ENCODE results near the gene VEGFB. TPM values are rescaled to one million over a fixed set of nuclear protein-coding genes. Genes with fewer than 3 reads are reported as not detected.

VEGFB gene, protein sequence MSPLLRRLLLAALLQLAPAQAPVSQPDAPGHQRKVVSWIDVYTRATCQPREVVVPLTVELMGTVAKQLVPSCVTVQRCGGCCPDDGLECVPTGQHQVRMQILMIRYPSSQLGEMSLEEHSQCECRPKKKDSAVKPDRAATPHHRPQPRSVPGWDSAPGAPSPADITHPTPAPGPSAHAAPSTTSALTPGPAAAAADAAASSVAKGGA
- 90.2 TPM for polyA plus RNA-seq (2013, experiment 1 of 2; ENCODE audit: insufficient read length)
- polyA plus RNA-seq (2013, experiment 2 of 2; ENCODE audit: insufficient read length) = 104 TPM

DNA sequence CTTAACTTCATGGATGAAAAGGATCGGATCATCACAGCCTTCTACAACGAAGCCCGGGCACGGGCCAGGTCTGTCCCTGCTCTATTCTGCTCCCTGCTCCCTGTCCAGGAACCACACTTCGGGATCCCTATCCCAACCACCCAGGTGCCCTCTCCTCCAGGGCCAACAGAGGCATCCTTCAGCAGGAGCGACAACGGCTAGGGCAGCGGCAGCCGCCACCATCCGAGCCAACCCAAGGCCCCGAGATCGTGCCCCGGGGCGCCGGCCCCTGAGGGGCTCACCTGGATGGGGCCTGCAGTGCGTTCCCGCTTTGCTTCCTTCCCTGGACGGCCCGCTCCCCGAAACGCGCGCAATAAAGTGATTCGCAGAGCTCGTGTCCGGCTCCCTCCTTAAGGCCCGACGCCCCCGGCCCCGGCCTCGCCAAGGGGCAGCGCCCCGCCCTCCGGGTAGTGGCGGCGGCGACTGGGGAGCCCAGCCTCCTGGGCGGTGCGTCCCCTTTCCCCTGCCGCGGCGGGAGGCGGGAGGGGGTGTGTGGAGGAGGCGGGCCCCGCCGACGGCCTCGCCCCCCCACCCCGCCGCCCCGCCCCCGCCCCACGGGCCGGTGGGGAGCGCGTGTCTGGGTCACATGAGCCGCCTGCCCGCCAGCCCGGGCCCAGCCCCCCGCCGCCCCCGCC is at the start of gene VEGFB:
Gene VEGFB (plus strand): TSS at position 672 of the 674 bp plus-strand sequence. CDS start 250 bp downstream, outside the sequence.
- peak; percentile 67 for DNase-seq

DNA sequence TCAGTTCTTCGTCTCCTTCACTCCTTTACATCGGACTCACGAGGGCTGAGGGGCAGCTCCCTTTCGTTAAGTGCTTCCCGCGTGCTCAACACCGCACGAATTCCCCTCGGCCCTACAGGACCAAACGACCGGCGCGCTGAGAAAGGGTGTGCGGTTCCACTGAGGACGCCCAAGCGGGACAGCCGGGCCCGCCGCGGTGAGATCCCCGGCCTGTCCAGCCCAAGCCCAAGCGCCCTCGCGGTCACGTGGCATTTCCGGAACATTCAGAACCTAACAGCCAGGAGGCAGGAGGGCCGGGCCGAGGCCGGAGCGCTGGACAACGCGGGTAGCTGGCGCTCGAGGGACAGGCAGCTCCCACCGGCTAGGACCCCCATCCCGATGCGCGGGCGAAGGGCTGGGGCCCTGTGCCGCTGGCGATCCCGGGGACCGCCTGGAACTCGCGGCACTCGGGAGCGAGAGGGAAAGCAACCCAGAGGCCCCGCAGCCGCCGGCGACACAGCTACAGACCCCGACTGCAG is 49.1 kb upstream of the VEGFB start:
- peak; percentile 83 for DNase-seq

DNA sequence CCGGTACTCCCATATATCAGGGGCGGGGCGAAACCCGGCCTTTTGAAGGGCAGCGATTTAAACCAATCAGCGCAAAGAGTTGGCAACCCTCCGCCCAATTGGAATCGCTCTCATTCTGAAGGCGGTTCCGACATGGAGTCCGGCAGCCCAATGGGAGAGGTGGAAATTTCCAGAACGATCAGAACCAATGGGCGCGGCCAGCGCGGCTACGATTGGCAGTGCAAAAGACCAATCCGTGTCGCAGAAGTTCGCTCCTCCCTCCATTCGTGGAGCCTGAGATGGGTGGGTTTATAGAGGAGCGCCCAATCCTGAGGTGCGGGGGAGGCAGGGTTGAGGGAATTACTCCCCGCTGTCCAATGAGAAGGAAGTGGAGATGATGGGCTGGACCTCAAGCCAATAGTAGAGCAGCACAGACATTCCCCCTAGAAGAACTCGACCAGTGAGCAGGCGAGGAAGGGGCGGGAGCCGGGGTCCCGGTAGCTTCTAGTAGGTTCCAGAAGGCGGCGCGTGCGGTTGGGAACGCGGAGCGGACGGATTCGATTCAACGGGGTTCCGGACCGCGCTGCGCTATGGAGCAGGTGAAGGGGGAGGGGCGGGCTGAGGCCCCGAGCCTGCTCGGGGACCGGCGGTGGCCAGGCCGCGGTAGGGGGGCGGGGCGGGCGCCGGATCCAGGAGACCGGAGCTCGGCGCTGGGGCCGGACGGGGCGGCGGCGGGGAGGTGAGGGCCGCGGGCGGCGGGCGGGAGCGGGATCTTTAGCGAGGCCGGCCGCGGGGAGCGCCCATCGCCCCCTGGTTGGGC is 48.5 kb upstream of the VEGFB start, which contains the start of gene STIP1:
Gene STIP1 (plus strand): TSS at position 479 of the 799 bp plus-strand sequence. CDS start 91 bp downstream, at position 570.
- peak; percentile 100 for DNase-seq

DNA sequence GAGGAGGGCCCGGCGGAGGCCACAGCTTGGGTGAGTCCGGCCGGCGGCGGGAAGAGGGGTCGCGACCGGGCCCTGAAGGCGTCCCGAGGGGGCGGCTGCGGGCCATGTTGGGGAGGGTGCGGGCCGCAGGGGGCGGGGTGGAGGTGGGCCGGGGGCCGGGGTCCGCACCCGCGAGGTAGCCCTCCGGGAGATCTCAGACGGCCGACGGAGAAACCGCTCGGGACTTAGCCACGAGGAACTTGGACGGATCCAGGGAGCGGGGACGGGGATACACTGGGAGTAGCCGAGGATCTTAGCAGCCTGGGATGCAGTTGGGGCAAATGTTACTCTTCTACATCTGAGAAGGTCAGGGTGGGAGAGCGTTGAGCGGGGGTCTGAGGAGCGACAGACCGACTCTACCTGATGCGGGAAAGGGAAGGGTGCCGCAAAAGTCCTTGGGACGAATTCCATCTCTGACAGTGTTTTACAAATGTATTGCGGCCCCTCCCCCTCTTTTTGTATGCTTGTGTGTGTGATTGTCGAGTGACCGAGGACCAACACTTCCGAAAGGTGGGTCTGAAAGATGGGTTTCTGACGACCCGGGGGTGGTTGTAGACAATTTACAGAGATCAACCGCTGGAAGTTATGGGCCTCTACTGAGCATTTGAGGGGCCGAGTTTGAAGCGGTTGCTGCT is 47.8 kb upstream of the VEGFB start:
- DNase-seq = peak; percentile 28

DNA sequence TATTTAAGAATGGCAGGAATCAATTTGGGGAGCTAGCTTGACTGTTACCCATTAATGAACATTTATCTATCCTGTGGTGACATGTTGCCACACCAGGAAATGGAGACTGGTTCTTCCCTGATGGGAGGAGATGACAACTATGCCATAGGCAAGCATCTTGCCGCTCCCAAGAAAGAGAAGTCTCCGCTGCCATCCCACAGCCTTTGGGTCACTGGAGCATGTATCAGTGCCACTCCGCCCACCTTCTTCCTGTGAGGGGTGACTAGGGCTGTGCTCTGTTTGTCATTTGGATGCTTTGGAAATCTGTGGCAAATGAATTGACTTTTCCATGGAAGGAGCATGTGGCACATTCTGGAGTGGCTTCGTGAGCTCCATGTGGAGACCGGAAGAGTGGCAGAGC is 42.0 kb upstream of the VEGFB start:
- DNase-seq = no peak

DNA sequence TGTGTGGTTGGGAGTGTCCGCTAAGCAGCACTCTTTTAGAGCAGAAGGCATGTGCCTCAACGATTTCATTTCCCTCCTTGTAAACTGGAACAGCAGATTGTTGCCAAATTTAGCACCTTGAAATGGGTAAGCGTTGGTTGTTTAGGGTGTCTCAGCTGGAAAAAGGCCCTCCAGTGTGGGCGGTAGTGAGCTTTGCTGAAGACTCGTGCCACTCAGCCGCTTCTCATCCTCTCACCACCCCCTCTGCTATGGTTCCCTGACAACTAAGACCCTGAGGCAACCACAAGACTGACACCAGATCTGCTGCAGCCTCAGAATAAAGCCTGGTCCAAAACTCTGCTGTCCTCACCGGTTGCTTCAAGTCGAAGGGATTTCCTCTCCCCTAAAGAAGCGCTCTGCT is 37.8 kb upstream of the VEGFB start:
- no peak for DNase-seq

DNA sequence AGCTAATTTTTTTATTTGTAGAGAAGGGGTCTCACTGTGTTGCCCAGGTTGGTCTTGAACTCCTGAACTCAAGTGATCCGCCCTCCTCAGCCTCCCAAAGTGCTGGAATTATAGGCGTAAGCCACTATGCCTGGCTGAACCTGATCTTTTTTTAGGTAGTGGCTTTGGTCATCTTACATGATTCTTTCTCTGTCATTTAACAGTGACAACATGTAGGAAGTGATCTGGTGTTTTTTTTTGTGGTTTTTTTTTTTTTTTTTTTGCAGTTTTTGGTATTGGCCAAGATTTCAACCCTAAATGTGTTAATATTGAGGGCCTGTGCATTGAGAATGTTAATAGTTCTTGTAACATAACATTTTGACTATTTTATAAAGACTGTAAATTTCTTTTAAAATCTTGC is 35.9 kb upstream of the VEGFB start:
- no peak for DNase-seq

DNA sequence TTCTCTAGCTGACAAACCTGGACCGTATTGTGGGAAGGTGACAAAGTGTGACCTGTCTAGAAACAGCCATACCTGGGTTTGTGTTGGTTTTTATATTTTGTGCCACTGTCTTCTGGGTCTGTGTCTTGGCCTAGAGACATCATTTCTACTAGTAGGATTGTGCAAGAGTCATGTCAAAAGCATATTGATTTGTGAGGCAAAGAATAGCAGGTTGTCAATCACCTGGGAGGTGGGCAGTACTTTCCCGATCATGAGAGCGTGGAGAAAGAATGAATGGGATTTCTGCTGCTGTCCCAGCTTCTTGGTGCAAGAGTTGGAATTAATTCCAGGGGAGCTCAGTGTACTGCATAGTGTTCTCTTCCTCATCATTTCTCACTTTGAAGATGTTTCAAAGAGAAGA is 32.8 kb upstream of the VEGFB start:
- DNase-seq = no peak

DNA sequence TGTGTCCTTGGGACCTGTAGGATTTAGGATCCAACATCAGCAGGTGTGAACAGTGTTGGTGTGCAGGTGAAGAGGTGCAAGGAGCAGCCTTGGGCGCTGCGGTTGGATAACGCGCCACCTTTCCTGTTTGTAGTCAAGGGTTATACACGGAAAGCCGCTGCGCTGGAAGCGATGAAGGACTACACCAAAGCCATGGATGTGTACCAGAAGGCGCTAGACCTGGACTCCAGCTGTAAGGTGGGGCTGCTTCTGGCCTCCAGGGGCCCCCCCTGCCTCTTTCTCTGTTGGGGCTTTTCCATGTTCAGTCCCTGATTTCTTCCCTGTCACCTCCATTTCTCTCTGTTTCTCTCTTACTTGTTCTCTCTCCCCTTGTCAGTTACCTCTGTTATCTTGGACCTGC is 31.4 kb upstream of the VEGFB start:
- no peak for DNase-seq

DNA sequence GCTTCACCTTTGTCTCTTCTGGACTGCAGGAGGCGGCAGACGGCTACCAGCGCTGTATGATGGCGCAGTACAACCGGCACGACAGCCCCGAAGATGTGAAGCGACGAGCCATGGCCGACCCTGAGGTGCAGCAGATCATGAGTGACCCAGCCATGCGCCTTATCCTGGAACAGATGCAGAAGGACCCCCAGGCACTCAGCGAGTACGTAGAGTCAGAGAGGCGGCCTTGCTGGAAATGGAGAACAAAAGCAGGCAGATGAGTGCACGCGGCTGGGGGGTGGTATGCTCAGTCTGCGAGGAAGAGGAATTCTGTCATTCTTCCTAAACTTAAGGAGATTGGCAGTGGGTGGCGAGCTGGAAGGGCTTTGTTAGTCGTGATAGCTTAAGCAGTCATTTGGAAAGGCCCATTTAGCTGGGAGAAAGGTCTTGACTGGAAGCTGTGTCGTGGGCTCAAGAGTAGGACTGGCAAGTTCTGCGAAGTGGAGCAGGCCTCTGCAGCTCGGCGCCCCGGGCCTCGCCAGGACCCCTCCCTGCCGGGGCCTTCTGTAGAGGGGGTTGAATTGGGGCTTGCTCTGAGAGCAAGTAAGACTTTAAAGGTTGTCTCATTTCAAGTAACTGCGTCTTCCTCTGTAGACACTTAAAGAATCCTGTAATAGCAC is 30.8 kb upstream of the VEGFB start:
- no peak for DNase-seq

DNA sequence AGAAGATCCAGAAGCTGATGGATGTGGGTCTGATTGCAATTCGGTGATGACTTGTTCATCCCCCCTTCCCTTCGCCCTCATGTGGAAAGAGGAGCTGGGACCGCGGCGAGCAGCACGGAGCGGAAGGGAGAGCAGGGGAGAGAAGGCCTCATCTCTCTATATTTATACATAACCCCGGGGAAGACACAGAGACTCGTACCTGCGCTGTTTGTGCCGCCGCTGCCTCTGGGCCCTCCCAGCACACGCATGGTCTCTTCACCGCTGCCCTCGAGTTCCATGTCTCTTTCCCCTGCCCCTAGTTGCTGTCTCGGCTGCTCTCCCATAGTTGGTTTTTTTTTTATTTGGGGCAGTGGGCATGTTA is 30.3 kb upstream of the VEGFB start:
- DNase-seq = no peak

DNA sequence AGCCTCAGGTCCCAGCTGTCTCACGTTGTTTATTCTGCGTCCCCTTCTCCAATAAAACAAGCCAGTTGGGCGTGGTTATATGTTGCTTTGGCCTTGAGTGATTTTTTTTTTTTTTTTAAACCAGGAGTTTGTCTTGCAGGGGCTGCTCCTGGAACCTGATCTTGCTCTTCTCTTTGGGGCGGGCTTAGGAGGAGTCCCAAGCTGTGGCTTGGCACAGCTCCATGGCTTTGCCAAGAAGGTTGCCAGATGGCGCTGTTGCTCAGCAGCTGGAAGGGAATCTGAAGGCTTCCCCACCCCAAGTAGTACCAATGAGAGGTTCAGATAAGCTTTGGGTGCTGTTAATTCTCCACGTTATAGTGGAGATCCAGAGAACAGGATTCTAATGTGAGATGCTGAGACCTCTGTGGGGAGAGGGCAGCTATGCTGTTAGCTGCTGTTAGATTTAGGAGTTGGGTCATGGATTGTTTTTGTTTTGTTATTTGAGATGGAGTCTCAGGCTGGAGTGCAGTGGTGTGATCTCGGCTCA is 29.9 kb upstream of the VEGFB start:
- peak; percentile 91 for DNase-seq

DNA sequence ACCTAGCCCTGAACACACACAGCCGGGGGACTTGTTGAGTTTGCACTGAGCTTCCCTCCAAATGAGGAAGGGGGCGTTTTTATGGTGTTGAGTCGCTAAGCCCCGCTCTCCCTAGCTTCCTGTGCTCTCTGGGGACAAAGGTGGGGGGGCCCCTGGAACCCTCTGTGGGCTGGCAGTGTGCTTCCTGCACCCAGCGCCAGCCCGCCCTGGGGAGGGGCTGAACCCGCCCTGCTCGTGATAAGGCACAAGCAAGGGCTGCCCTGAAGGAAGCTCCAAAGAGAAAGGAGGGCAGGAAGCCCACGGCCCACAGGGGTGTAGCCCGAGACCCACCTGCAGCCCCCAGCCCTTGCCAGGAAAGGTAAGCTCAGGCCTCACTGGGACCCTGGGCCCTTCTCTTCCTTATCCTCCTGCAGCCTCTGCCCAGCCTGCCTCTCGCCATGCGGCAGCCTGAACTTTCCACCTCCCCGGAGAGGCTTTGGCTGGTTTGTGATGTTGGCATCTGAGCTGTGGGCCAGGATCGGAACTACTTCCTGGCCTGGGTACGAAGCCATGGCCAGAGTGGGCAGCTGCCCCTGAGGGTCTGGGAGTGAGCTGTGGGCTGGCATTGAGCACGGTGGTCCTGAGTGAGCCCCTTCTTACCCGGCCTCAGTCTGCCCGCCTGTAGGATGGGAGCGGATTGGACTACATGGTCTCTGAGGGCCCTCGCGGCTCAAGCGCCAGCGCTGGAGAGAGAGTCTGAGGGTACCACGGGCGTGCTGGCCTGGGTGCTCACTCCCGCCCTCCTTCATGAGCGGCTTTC is 27.7 kb upstream of the VEGFB start, which contains the start of gene FERMT3:
Gene FERMT3 (plus strand): TSS at position 265 of the 799 bp plus-strand sequence. CDS start 644 bp downstream, outside the sequence.
- no peak for DNase-seq

DNA sequence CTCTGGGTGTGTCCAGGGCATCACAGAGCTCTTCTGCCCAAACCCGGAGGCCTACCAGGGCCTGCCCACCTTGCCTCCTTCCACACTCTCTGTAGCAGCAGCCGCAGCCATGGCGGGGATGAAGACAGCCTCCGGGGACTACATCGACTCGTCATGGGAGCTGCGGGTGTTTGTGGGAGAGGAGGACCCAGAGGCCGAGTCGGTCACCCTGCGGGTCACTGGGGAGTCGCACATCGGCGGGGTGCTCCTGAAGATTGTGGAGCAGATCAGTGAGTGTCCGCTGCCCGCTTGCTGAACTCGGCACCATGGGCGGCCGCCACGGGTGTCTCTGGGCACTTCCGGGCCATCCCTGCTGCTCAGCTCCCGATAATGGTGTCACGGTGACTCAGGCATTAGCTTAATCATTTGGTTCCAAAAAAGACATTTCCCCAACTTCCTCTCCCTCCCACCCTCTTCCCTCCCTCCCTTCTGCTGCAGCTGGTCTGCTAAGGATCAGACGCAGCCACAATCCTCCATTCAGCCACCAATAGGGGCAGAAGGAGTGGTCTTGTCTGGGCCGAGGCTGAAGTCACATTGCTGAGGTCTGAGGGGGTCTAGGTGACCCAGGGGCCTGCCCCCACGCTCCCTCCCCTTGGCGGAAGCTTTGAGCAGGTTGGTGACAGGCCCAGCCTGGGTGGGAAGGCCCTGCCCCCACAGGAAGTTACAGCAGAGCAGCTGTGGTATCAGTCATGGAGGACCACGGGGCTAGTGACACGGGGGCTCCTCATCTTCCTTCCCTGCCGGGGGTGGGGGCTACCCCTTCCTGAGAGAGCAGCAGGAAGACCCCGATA is 26.9 kb upstream of the VEGFB start:
- DNase-seq = peak; percentile 85

DNA sequence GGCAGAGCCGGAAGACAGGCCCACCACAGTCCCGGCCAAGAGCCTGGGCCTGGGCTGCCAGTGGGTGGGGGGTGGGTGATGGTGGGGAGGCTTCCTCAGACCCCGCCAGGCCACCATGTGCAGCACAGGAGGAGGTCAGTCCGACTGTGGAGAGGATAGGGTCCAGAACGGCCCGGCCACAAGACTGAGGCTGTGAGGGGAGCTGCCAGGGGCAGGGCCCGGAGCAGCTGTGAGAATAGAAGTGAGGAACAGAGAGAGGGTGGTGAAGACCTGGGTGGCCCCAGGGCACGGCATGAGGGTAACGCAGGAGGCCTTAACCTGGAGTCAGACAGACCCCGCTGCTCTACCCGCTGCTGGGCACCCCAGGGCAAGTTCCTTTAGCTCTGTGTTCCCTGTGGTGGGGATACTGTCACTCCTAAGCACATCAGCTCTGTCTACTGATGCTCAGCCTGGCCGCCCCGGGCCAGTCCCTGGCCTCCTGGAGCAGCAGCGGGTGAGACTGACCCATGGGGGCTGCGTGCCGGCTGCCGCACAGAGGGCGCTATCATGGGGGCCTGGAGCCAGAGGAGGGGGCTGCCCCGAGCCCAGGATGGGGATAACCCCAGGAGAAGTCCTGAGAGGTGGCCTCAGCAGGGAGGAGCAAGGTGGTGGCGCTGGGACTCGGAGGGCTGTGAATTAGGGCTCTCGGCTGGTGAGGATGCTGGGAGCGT is 26.1 kb upstream of the VEGFB start:
- no peak for DNase-seq

DNA sequence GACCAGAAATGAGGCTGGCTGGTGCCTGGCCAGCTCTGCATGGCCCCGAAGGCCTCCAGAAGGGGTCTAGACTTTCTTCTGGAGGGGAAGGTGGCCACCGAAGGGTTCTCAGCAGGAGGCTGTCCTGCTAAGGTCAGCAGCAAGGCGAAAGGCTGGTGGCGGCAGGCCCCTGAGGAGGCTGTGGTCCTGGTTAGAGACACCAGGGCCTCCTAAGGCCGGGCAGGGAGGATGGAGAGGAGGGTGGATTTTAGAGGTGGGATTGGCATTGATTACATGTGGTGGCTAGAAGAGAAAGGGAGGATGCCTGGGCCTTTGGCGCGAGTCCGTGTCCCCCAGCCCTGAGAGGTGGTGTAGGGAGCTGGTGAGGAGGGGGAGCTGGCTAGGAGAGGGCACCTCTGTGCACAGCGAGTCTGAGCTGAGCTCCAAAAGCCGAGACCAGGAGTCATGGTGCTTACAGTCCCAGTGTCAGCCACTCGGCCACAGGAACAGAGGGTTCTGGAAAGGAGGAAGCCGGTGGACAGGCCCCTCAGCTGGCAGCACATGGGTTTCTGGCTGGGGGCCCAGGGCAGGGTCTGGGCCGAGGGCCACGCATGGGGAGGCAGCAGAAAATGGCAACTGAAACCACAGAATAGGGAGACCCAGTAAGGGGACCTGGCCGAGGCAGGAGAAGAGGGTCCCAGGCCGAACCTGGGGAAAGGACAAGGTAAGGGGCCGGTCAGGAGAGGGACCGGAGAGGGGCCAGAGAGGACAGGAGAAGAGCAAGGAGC is 25.4 kb upstream of the VEGFB start:
- DNase-seq = no peak

DNA sequence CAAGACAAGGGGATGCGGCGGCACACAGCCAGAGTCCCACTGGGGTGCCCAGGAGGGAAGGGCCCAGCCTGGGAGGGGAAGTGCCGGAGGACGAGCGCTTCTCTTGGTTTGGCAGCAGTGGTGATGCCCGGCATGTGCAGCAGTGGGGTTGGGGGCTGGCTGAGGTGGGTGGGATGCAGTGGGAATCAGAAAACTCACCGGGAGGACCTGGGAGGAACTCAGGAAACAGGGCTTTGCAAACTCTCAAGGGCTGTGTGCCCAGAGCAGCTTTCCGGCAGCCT is 24.9 kb upstream of the VEGFB start:
- DNase-seq = no peak

DNA sequence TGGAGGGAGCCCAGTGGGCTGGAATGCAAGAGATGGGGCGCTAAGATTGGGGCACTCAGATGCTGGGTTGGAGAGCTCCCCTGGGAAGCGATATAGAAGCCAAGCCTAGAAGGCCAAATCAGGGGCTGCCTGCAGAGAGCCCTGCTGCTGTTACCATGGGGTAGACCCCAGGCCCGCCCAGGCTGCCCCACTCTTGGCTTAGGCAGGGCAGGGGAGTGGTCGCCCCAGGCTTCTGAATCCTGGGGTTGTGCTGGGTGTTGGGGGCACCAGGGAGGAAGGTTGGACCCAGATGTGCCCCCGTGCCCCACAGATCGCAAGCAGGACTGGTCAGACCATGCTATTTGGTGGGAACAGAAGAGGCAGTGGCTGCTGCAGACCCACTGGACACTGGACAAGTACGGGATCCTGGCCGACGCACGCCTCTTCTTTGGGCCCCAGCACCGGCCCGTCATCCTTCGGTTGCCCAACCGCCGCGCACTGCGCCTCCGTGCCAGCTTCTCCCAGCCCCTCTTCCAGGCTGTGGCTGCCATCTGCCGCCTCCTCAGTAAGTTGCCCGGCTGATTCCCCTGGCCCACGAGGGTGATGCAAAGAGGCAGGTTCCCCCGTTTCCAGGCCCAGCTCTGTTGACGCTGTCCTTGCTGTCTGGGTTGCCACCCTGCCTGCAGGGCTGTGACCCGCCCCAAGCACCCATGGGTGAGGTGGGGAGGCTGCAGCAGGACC is 23.9 kb upstream of the VEGFB start:
- no peak for DNase-seq

Measured in fibroblast of skin of back (primary cell).